Measurements from ENCODE around the gene PCDHB14. TPM values are rescaled to one million over a fixed set of nuclear protein-coding genes. Genes with fewer than 3 reads are reported as not detected.
"Not testable (repeated sequence)": the region's sequence is repeated elsewhere in the genome, so short reads cannot be mapped to it uniquely, and the experiment has no call there.

PCDHB14 gene
- total RNA-seq, 1 donor from 2014 or later = 3.8 TPM

- DNase-seq = not testable (repeated sequence)
Measured at GRCh38 chr5:141210281-141210680, 12.9 kb upstream of the PCDHB14 start.

GRCh38 chr5:141210849-141211248 is 12.3 kb upstream of the PCDHB14 start:
- DNase-seq = not testable (repeated sequence)

GRCh38 chr5:141213656-141214339 is 9.3 kb upstream of the PCDHB14 start, which contains the start of gene PCDHB13:
PCDHB13 (plus strand) TSS chr5:141213919; CDS start chr5:141214124, 205 bp downstream.
- DNase-seq = not testable (repeated sequence)

- not testable (repeated sequence) for DNase-seq
Measured at GRCh38 chr5:141214583-141214982, 8.6 kb upstream of the PCDHB14 start.

- not testable (repeated sequence) for DNase-seq
Measured at GRCh38 chr5:141215504-141215903, 7.6 kb upstream of the PCDHB14 start.

GRCh38 chr5:141216035-141216434 is 7.1 kb upstream of the PCDHB14 start:
- DNase-seq = not testable (repeated sequence)

- DNase-seq = not testable (repeated sequence)
Measured at GRCh38 chr5:141224844-141225243, 1.7 kb downstream of the PCDHB14 start.

- DNase-seq = not testable (repeated sequence)
Measured at GRCh38 chr5:141225421-141225820, 2.3 kb downstream of the PCDHB14 start.

GRCh38 chr5:141234109-141234667 is 11.0 kb downstream of the PCDHB14 start:
- DNase-seq = no peak

- not testable (repeated sequence) for DNase-seq
Measured at GRCh38 chr5:141235922-141236321, 12.8 kb downstream of the PCDHB14 start.

- DNase-seq = no peak
Measured at GRCh38 chr5:141236516-141237313, 13.6 kb downstream of the PCDHB14 start.

GRCh38 chr5:141241496-141241895 is 18.4 kb downstream of the PCDHB14 start:
- DNase-seq = no peak

- DNase-seq = no peak
Measured at GRCh38 chr5:141245250-141245717, 22.1 kb downstream of the PCDHB14 start, which contains the start of gene PCDHB15. PCDHB15 (plus strand) TSS chr5:141245395; CDS start chr5:141245579, 184 bp downstream.

- not testable (repeated sequence) for DNase-seq
Measured at GRCh38 chr5:141246971-141247370, 23.8 kb downstream of the PCDHB14 start.

GRCh38 chr5:141247434-141247833 is 24.3 kb downstream of the PCDHB14 start:
- DNase-seq = not testable (repeated sequence)

GRCh38 chr5:141250576-141250975 is 27.4 kb downstream of the PCDHB14 start:
- DNase-seq = no peak

GRCh38 chr5:141258464-141258863 is 35.3 kb downstream of the PCDHB14 start:
- DNase-seq = no peak

- DNase-seq = no peak
Measured at GRCh38 chr5:141258948-141259347, 35.8 kb downstream of the PCDHB14 start.

GRCh38 chr5:141260458-141261237 is 37.5 kb downstream of the PCDHB14 start:
- DNase-seq = no peak

GRCh38 chr5:141261238-141261546 is 38.0 kb downstream of the PCDHB14 start:
- DNase-seq = no peak

- no peak for DNase-seq
Measured at GRCh38 chr5:141269195-141269594, 46.1 kb downstream of the PCDHB14 start.

GRCh38 chr5:141272906-141273305 is 49.8 kb downstream of the PCDHB14 start:
- DNase-seq = no peak
